Chondrocyte (in vitro differentiated cells): Measurements from ENCODE around the gene MEIS3. TPM values are rescaled to one million over a fixed set of nuclear protein-coding genes. Genes with fewer than 3 reads are reported as not detected.

ENCODE experiments used
- DNase-seq: peaks from one replicate; pipeline ENCODE4 v3.0.0; 2021; ENCODE audit warnings: mixed read lengths, low spot score
- H3K27ac Mint-ChIP-seq: one replicate; pipeline ENCODE4 v1.8.0; 2021; ENCODE audit warnings: mild to moderate bottlenecking, moderate library complexity, mixed read lengths; ENCODE audit not compliant: unreplicated experiment
- H3K27me3 Mint-ChIP-seq: 2 replicates; pipeline ENCODE4 v1.8.0; 2021; ENCODE audit warnings: low read depth, mixed read lengths
- H3K36me3 Mint-ChIP-seq: 2 replicates; pipeline ENCODE4 v1.8.0; 2021; ENCODE audit warnings: low read depth, mixed read lengths
- H3K4me1 Mint-ChIP-seq: 2 replicates; pipeline ENCODE4 v1.8.0; 2021; ENCODE audit warnings: low read depth, mild to moderate bottlenecking, mixed read lengths
- H3K4me3 Mint-ChIP-seq: one replicate; pipeline ENCODE4 v1.8.0; 2021; ENCODE audit warnings: mild to moderate bottlenecking, moderate library complexity, mixed read lengths; ENCODE audit not compliant: unreplicated experiment
- H3K9me3 Mint-ChIP-seq: 2 replicates; pipeline ENCODE4 v1.8.0; 2021; ENCODE audit warnings: low read depth, mixed read lengths
- total RNA-seq: library from RNA; stranded (reverse); gene quantifications from 3 replicates; pipeline ENCODE4 v1.2.1, GENCODE V29; 2021
- TF ChIP-seq, protein P1 (sequence below): fragments of 200-600 bp; sonication (generic); IDR thresholded peaks from 2 replicates; pipeline ENCODE4 v1.5.0; 2021; ENCODE audit warnings: antibody characterized with exemption, mild to moderate bottlenecking, moderate library complexity

Gene MEIS3
- total RNA-seq, 1 donor from 2014 or later, result 79.5 TPM

DNA sequence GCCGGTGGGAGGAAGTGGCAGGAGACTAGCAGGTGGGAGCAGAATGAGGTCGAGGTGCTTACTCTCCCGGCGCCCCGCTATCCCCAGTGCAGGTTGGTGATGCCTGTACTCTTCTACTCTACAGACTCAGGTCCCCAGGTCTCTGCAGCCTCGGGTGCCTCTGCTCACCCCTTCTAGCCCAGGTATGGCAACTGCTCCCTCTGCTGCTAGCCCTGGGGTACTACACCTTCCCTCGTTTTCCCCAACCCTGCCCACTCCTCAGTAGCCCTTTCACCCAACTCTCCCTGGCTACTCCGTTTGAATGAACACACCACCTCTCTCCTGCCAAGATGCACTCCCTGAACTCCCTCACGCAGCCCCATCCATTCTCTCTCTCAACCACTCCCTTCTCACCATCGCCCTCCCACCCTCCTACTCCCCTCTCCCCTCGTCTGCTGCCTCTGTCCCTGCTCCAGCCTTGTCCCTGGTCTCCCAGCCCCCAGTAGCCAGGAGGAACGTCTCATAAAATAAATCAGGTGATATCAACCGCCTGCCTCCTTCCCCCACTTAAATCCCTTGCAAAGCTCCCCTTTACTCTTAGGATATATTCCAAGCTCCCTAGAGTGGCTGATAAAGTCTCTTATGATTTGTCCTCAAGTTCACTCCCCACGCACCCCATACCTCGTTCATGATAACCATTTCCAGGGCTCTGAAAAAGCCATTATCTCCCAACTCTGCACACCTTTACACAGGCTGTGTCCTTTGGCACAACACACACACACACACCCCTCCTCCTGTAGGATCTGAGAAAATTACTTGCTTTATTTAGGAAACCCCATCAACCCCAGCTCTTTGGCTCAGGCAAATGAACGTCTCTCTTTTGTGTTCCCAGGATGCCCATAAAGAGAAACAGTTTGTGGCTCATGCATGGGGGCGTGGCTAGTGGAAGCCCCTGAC is 8.2 kb upstream of the MEIS3 start:
- TF ChIP-seq, protein P1, sequence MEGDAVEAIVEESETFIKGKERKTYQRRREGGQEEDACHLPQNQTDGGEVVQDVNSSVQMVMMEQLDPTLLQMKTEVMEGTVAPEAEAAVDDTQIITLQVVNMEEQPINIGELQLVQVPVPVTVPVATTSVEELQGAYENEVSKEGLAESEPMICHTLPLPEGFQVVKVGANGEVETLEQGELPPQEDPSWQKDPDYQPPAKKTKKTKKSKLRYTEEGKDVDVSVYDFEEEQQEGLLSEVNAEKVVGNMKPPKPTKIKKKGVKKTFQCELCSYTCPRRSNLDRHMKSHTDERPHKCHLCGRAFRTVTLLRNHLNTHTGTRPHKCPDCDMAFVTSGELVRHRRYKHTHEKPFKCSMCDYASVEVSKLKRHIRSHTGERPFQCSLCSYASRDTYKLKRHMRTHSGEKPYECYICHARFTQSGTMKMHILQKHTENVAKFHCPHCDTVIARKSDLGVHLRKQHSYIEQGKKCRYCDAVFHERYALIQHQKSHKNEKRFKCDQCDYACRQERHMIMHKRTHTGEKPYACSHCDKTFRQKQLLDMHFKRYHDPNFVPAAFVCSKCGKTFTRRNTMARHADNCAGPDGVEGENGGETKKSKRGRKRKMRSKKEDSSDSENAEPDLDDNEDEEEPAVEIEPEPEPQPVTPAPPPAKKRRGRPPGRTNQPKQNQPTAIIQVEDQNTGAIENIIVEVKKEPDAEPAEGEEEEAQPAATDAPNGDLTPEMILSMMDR, result peak; percentile 88
- no peak overlapping the region for H3K27ac Mint-ChIP-seq
- H3K4me3 Mint-ChIP-seq, result no peak overlapping the region
- peaks cover 10% of the 10 kb centered on the region for H3K4me1 Mint-ChIP-seq
- H3K27me3 Mint-ChIP-seq, result peaks cover 6% of the 10 kb centered on the region
- H3K36me3 Mint-ChIP-seq, result no peaks in the 10 kb centered on the region
- no peak for DNase-seq
- no peaks in the 10 kb centered on the region for H3K9me3 Mint-ChIP-seq

DNA sequence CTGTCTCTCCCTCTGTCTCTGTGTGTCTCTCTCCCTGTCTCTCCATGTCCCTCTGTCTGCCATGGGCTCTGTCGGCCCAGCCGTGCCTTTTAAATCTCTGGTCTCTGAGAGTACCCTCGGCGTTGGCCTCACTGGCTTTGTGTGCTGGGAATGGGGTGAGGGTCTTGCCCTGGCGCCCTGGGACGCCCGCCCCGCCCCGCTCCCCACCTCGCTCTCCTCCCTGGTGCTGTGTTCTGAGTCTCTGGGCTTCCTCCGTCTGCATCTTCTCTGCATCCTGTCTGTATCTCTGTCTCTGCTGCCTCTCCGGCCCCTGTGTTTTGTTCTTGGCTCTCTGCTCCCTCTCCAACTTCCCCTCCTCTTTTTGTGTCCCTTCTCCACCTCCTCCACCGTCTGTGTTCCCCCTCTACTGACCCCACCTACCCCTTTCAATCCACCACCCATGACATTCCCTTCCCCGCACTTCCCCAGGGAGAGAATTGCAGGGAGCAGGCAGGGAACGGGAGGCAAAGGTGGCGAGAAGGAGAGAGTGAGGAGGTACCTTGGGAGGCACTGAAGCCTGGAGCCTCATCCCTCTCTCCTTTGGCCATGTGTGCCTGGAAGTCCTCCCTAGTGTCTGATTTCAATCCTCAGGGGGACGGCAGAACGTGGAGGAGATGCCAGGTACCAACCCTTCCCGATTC is 4.0 kb upstream of the MEIS3 start:
- Mint-ChIP-seq H3K36me3 (no peaks in the 10 kb centered on the region), H3K4me1 (peaks cover 34% of the 10 kb centered on the region), H3K27me3 (peaks cover 16% of the 10 kb centered on the region), H3K9me3 (no peaks in the 10 kb centered on the region), H3K27ac (no peak overlapping the region), H3K4me3 (no peak overlapping the region)
- TF ChIP-seq, protein P1, result no peak
- no peak for DNase-seq

DNA sequence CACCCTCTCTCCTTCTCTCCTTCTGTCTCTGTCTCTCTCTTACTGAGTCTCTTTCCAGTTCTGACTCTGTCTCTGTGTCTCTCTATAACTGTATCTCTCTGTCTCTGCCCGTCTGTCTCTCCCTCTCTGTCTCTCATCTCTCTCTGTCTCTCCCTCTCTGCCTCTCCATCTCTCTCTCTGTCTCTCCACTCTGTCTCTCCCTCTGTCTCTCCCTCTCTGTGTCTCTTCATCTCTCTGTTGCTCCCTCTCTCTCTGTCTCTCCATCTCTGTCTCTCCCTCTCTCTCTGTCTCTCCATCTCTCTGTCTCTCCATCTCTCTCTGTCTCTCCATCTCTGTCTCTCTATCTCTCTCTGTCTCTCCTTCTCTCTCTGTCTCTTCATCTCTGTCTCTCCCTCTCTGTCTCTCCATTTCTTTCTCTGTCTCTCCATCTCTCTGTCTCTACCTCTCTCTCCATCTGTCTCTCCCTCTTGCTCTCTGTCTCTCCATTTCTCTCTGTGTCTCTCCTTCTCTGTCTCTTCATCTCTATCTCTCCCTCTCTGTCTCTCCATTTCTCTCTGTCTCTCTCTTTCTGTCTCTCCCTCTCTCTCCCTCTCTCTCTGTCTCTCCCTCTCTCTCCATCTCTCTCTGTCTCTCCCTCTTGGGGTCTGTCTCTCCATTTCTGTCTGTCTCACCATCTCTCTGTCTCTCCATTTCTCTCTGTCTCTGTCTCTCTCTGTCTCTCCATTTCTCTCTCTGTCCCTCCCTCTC is 3.3 kb upstream of the MEIS3 start:
- H3K9me3 Mint-ChIP-seq, result no peaks in the 10 kb centered on the region
- TF ChIP-seq, protein P1, result no peak
- DNase-seq, result no peak
- H3K27me3 Mint-ChIP-seq, result peaks cover 16% of the 10 kb centered on the region
- no peak overlapping the region for H3K27ac Mint-ChIP-seq
- H3K4me1 Mint-ChIP-seq, result peaks cover 42% of the 10 kb centered on the region
- H3K4me3 Mint-ChIP-seq, result peak overlapping the region; percentile 54
- H3K36me3 Mint-ChIP-seq, result no peaks in the 10 kb centered on the region

DNA sequence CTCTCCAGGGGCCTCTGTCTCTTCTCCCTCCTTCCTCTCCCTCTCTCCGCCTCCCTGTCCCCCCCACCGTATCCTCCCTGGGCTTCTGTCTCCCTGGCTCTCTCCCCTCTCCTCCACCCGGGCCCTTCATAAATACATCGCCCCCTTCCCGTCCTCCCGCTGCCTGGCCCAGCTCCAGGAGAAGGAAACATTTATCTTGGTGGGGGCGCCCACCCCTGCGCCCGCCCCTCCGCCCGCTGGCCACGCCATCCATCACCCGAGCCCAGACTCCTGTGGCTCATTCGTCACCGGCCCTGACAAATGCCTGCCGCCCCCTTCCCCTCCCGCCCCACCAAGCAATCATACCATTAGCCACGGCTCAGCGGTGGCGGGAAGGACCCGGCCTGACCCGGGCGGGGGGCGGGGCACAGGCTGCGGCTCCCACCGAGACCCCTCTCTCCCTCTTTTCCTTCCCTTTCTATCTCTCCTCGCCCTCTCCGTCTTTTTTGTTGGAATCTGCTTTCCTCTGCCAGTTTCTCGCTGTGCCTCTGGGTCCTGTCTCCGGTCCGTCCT is 2.6 kb upstream of the MEIS3 start:
- no peaks in the 10 kb centered on the region for H3K36me3 Mint-ChIP-seq
- TF ChIP-seq, protein P1, result no peak
- no peak for DNase-seq
- no peaks in the 10 kb centered on the region for H3K9me3 Mint-ChIP-seq
- H3K27ac Mint-ChIP-seq, result no peak overlapping the region
- peak overlapping the region; percentile 54 for H3K4me3 Mint-ChIP-seq
- H3K4me1 Mint-ChIP-seq, result peaks cover 48% of the 10 kb centered on the region
- peaks cover 16% of the 10 kb centered on the region for H3K27me3 Mint-ChIP-seq
